Measurements from ENCODE around the gene EGLN2. TPM values are rescaled to one million over a fixed set of nuclear protein-coding genes. Genes with fewer than 3 reads are reported as not detected.
A peak's percentile ranks its signal among the peaks of the same experiment; 100 is the strongest.
"Not testable (repeated sequence)": the region's sequence is repeated elsewhere in the genome, so short reads cannot be mapped to it uniquely, and the experiment has no call there.

The EGLN2 gene
- total RNA-seq, 1 donor from 2014 or later: 188 TPM

- DNase-seq (peak; percentile 22), ATAC-seq (no peak)
- Histone ChIP-seq H3K36me3 (no peaks in the 10 kb centered on the region), H3K4me3 (no peak overlapping the region), H3K27ac (no peak overlapping the region), H3K9me3 (no peaks in the 10 kb centered on the region), H3K4me1 (peaks cover 46% of the 10 kb centered on the region), H3K27me3 (ENCODE audit: low read depth) (no peaks in the 10 kb centered on the region)
- TF ChIP-seq, protein P1, sequence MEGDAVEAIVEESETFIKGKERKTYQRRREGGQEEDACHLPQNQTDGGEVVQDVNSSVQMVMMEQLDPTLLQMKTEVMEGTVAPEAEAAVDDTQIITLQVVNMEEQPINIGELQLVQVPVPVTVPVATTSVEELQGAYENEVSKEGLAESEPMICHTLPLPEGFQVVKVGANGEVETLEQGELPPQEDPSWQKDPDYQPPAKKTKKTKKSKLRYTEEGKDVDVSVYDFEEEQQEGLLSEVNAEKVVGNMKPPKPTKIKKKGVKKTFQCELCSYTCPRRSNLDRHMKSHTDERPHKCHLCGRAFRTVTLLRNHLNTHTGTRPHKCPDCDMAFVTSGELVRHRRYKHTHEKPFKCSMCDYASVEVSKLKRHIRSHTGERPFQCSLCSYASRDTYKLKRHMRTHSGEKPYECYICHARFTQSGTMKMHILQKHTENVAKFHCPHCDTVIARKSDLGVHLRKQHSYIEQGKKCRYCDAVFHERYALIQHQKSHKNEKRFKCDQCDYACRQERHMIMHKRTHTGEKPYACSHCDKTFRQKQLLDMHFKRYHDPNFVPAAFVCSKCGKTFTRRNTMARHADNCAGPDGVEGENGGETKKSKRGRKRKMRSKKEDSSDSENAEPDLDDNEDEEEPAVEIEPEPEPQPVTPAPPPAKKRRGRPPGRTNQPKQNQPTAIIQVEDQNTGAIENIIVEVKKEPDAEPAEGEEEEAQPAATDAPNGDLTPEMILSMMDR (IDR thresholded peaks at IDR 0.05): no peak
- intact Hi-C loops (cut with DNase I): no loop called here
These were observed 16.2 kb downstream of the EGLN2 start for GRCh38 chr19:40815223-40815622.

DNA sequence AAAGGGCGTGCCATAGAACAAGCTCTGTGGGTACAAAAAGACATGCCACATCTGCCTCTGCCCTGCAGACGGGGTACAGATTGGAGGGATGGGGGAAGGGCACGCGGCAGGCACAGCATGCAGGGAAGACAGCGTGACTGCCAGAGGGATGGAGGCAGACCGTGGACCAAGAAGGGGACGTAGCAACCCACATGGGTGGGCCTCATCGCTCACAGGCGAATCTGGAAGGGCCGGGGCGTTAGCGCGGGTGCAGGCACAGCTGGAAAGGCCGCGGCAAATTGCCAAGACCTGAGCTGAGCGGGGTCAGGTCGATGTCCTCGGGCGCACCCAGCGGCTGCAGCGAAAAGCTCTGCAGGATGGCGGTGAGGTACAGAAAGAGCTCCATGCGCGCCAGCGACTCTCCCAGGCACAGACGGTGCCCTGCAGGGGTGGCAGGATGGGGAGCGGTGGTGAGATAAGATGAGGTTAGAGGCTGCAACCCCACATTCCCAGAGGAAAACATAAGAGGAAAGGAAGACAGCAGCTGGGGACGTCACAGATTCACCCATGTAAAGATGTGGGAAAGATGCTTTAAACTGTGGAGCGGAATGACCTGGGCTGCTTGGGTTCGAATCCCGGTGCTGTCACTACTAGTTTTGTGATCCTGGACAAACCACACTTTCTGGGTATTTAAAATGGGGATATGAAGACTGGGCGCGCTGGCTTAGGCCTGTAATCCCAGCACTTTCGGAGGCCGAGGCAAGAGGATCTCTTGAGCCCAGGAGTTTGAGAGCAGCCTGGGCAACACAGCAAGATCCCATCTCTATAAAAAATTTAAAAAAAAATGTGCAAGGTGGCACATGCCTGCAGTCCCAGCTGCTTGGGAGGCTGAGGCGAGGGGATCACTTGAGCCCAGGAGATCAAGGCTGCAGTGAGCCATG lies 19.7 kb downstream of the EGLN2 start:
- H3K27ac ChIP-seq: peak overlapping the region; percentile 34
- H3K36me3 ChIP-seq; intact Hi-C loops (cut with DNase I); H3K27me3 ChIP-seq (ENCODE audit: low read depth); H3K9me3 ChIP-seq: not testable (repeated sequence)
- DNase-seq (peak; percentile 87), ATAC-seq (peak; percentile 86 to 91)
- peak overlapping the region; percentile 46 for H3K4me3 ChIP-seq
- H3K4me1 ChIP-seq: peaks cover 38% of the 10 kb centered on the region
- TF ChIP-seq, protein P1 (IDR thresholded peaks at IDR 0.05): peak; percentile 45

GRCh38 chr19:40819479-40820234 lies 20.7 kb downstream of the EGLN2 start:
- H3K4me3 ChIP-seq; intact Hi-C loops (cut with DNase I); H3K36me3 ChIP-seq; H3K27me3 ChIP-seq (ENCODE audit: low read depth); H3K9me3 ChIP-seq: not testable (repeated sequence)
- Histone ChIP-seq H3K27ac (peak overlapping the region; percentile 32), H3K4me1 (peaks cover 38% of the 10 kb centered on the region)
- DNase-seq (peak; percentile 57), ATAC-seq (peak; percentile 67 to 80)
- TF ChIP-seq, protein P1 (IDR thresholded peaks at IDR 0.05): peak; percentile 77

DNA sequence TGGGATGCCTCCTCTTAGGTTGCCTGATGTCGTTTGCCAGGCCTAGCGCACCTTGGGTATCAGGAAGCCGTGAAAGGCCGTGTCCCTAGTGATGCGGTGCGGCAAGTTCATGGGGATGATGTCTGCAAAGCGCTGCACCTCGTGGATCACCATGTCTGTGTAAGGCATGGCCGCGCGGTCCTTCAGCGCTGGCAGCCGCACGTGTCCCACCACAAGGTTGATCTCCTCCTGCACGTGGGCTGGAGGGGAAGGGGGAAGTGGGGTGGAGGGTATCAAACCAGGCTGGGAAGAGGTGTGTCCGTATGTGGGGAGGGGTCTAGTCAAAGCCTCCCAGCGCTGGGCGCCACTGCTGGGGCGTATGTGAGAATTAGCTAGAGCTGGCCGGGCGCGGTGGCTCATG lies 23.2 kb downstream of the EGLN2 start:
- no peak overlapping the region for H3K4me3 ChIP-seq

DNA sequence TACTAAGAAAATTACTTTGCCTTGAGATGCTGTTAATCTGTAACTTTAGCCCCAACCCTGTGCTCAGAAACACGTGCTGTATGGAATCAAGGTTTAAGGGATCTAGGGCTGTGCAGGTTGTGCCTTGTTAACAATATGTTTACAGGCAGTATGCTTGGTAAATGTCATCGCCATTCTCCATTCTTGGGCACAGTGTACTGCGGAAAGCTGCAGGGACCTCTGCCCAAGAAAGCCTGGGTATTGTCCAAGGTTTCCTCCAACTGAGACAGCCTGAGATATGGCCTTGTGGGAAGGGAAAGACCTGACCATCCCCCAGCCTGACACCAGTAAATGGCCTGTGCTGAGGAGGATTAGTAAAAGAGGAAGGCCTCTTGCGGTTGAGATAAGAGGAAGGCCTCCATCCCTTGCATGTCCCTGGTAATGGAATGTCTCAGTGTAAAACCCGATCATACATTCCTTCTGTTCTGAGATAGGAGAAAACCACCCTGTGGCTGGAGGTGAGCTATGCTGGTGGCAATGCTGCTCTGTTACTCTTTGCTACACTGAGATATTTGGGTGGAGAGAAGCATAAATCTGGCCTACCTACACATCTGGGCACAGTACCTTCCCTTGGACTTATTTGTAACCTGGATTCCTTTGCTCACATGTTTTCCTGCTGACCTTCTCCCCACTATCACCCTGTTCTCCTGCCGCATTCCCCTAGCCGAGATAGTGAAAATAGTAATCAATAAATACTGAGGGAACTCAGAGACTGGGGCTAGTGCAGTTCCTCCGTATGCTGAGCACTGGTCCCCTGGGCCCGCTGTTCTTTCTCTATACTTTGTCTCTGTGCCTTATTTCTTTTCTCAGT lies 23.9 kb downstream of the EGLN2 start:
- H3K27ac ChIP-seq: peak overlapping the region; percentile 49
- intact Hi-C loops (cut with DNase I); ATAC-seq; H3K9me3 ChIP-seq; H3K27me3 ChIP-seq (ENCODE audit: low read depth); H3K4me3 ChIP-seq; H3K36me3 ChIP-seq: not testable (repeated sequence)
- peaks cover 37% of the 10 kb centered on the region for H3K4me1 ChIP-seq
- peak; percentile 49 for DNase-seq

More for the DNA sequence above, 23.2 kb downstream of the EGLN2 start:
- DNase-seq: peak; percentile 46
- H3K27ac ChIP-seq: peak overlapping the region; percentile 49
- TF ChIP-seq, protein P1 (IDR thresholded peaks at IDR 0.05): no peak
- ATAC-seq: no peak
- H3K36me3 ChIP-seq: peaks cover 8% of the 10 kb centered on the region
- H3K27me3 ChIP-seq (ENCODE audit: low read depth): no peaks in the 10 kb centered on the region
- H3K4me1 ChIP-seq: peaks cover 38% of the 10 kb centered on the region
- intact Hi-C loops (cut with DNase I): no loop called here
- H3K9me3 ChIP-seq: no peaks in the 10 kb centered on the region

GRCh38 chr19:40824916-40825315 lies 25.9 kb downstream of the EGLN2 start:
- intact Hi-C loops (cut with DNase I); H3K4me3 ChIP-seq; H3K27me3 ChIP-seq (ENCODE audit: low read depth); H3K36me3 ChIP-seq; H3K9me3 ChIP-seq; ATAC-seq; H3K27ac ChIP-seq: not testable (repeated sequence)
- H3K4me1 ChIP-seq: peaks cover 17% of the 10 kb centered on the region
- peak; percentile 43 for DNase-seq

- H3K27me3 ChIP-seq (ENCODE audit: low read depth); DNase-seq; H3K27ac ChIP-seq; H3K4me3 ChIP-seq; intact Hi-C loops (cut with DNase I); H3K9me3 ChIP-seq; ATAC-seq; H3K36me3 ChIP-seq: not testable (repeated sequence)
- peaks cover 14% of the 10 kb centered on the region for H3K4me1 ChIP-seq
These were observed 26.6 kb downstream of the EGLN2 start for GRCh38 chr19:40825460-40826095.

- H3K36me3 ChIP-seq; ATAC-seq; intact Hi-C loops (cut with DNase I); H3K27me3 ChIP-seq (ENCODE audit: low read depth); H3K9me3 ChIP-seq; H3K27ac ChIP-seq; H3K4me3 ChIP-seq; DNase-seq: not testable (repeated sequence)
- H3K4me1 ChIP-seq: peaks cover 17% of the 10 kb centered on the region
These were observed 27.3 kb downstream of the EGLN2 start for GRCh38 chr19:40826312-40826698.
